GM19455 (cell line): ENCODE results near the gene HCN1.
"Not testable (repeated sequence)": the region's sequence is repeated elsewhere in the genome, so short reads cannot be mapped to it uniquely, and the experiment has no call there.

Experiments used
- ATAC-seq: cut with Tn5 transposase; IDR thresholded peaks from one replicate; pipeline ENCODE4 v1.9.1; 2021; ENCODE audit not compliant: unreplicated experiment

The HCN1 gene

GRCh38 chr5:45312627-45313026 is 383.6 kb downstream of the HCN1 start:
- not testable (repeated sequence) for ATAC-seq

- no peak for ATAC-seq
These were observed 400.9 kb downstream of the HCN1 start for GRCh38 chr5:45295231-45295630.

GRCh38 chr5:45288746-45289145 is 407.4 kb downstream of the HCN1 start:
- ATAC-seq: no peak

GRCh38 chr5:45284436-45284835 is 411.7 kb downstream of the HCN1 start:
- no peak for ATAC-seq

- ATAC-seq: no peak
These were observed 415.1 kb downstream of the HCN1 start for GRCh38 chr5:45281081-45281480.

- ATAC-seq: no peak
These were observed 417.1 kb downstream of the HCN1 start for GRCh38 chr5:45279109-45279508.

- no peak for ATAC-seq
These were observed 418.3 kb downstream of the HCN1 start for GRCh38 chr5:45277860-45278259.

GRCh38 chr5:45274241-45274640 is 421.9 kb downstream of the HCN1 start:
- ATAC-seq: no peak

GRCh38 chr5:45271626-45272025 is 424.6 kb downstream of the HCN1 start:
- no peak for ATAC-seq

- ATAC-seq: no peak
These were observed 431.7 kb downstream of the HCN1 start for GRCh38 chr5:45264447-45264846.

- no peak for ATAC-seq
These were observed 434.1 kb downstream of the HCN1 start for GRCh38 chr5:45262061-45262590.

- ATAC-seq: no peak
These were observed 435.1 kb downstream of the HCN1 start for GRCh38 chr5:45261125-45261524.

- ATAC-seq: no peak
These were observed 435.9 kb downstream of the HCN1 start for GRCh38 chr5:45260292-45260691.

GRCh38 chr5:45252978-45253377 is 443.2 kb downstream of the HCN1 start:
- no peak for ATAC-seq

GRCh38 chr5:45252541-45252940 is 443.6 kb downstream of the HCN1 start:
- ATAC-seq: no peak

- no peak for ATAC-seq
These were observed 470.6 kb downstream of the HCN1 start for GRCh38 chr5:45225571-45226031.

GRCh38 chr5:45205403-45205961 is 490.7 kb downstream of the HCN1 start:
- no peak for ATAC-seq
